EH (cell line): ENCODE data around the gene UNKL.

Source experiments
- DNase-seq: peaks from one replicate; pipeline ENCODE4 v3.0.0-alpha.2; 2015; ENCODE audit warnings: low read depth

The UNKL gene

GRCh38 chr16:1430759-1431496, 16.4 kb upstream of the UNKL start, which contains the start of gene PERCC1:
PERCC1 (plus strand) TSS chr16:1431078; CDS start chr16:1432594, 1,516 bp downstream.
- DNase-seq, result no peak

DNA sequence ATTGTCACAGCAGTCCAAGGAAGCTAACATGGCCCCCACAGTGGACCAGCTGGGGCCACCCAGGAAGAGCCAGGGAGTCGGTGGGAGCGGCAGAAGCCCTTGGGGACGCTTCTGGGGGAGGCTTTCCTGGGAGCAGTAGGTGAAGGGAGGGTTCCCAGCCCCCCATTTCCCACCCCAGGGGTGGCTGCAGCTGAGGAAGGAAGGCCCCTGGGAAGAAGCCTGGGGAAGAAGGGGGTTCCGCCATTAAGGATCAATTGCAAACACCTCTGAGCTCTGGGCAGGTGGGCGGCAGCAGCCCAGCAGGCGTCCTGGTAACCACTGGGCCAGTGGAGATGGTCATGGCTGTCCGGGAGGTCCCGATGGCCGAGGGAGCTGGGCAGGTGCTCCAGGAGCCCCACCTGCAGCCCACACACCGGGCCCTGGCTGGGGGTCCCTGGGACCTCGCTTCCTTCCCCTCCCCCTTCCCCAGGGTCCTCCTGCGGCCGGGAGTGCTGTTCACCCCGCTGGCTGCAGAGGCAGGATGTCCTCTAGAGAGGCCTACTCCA, 15.8 kb upstream of the UNKL start:
- DNase-seq, result no peak

- no peak for DNase-seq
Measured at GRCh38 chr16:1429631-1430030, 15.1 kb upstream of the UNKL start.

DNA sequence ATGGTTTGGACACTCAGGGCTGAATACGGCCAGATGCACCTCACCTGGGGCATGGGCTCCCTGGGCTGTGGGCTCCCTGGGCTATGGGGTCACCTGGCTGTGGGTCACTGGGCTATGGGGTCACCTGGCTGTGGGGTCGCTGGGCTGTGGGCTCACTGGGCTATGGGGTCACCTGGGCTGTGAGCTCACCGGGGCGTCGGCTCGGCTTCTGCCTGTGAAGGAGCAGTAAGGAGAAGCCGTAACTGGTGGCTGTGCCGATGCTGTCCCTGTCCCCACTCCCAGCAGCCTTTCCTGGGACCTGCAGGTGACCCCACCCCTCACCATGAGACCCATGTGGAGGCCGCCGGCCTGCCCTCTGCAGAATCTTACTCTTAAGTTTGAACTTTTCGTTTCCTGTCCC, 14.5 kb upstream of the UNKL start:
- DNase-seq, result no peak

DNA sequence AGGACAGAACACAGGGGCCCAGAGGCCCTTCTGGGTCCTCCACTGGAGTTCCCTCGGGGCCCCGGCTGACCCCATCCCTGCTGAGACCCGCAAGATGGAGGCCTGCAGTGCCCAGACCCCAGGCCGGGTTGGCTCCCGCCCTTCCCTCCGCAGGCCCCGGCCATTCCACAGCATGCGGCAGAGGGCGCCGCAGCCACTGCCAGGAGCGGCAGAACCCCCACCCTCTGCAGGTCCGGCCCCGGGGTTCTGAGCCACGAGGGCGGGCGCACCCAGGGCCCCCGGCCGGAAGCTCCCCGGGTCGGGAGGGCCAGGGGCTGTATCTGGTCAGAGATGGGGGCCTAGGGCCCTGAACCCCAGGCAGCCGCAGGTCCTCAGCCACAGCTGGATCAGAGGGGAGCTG, 14.0 kb upstream of the UNKL start:
- DNase-seq, result no peak

DNA sequence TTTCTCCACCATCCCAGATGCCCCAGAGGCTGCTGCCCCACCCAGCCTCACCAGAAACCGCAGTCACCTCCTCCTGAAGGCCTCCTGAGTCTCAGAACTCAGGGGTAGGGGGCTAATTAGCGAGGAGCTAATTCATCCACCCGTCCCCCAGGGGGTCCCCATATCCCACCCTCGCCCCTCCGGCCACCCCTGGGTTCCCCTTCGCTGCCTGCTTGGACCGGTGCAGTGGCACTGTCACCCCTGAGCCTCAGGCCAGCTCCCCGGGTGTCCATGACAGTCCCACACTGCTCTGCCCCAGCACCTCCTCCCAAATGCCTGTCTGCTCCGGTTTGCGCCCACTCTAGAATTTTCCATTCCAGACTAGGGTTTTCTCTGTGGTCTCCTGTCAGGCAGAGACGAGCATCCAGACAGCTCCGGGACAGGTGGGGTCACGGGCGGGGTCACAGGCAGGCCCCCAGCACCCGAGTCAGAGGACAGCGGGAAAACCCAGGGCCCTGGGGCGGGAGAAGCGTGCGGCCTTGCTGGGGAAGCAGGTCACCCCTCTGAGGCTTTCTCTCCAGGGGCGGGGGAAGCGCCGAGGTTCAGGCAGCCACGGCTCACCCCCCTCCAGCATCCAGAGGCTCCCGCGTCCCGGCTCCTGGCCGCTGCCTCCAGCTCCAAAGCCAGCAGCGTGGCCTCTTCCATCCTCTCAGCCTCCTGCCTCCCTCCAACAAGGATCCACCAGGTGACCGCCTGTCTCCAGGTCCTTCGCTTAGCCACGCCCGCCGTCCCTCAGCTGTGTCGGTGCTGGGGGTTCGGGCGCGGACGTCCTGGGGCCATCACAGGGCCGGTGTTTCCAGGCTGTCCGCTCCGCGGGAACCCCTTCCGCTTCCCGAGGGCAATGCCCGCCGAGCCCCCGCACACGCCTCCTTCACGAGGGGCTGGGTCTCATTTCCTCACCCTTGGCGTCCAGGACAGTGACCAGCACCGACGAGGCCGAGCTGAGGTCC, 13.3 kb upstream of the UNKL start:
- DNase-seq, result no peak

- no peak for DNase-seq
Measured at GRCh38 chr16:1426734-1427471, 12.4 kb upstream of the UNKL start.

- no peak for DNase-seq
Measured at GRCh38 chr16:1425616-1426370, 11.3 kb upstream of the UNKL start.

- DNase-seq, result no peak
Measured at GRCh38 chr16:1424028-1424427, 9.5 kb upstream of the UNKL start.

DNA sequence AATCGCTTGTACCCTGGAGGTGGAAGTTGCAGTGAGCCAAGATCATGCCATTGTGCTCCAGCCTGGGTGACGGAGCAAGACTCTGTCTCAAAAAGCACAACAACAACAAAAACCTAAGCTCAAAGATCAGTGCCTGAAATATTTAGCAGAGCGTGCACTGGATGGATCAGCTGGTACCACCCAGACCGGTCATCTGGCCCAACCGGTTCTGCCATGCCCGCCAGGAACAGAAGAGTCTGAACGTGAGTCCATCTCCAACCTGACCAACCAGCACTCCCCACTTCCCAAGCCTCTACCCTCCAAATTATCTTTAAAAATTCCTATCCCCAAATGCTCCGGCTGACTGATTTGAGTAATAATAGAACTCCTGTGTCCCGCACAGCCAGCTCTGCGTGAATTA, 7.6 kb upstream of the UNKL start:
- DNase-seq, result no peak

DNA sequence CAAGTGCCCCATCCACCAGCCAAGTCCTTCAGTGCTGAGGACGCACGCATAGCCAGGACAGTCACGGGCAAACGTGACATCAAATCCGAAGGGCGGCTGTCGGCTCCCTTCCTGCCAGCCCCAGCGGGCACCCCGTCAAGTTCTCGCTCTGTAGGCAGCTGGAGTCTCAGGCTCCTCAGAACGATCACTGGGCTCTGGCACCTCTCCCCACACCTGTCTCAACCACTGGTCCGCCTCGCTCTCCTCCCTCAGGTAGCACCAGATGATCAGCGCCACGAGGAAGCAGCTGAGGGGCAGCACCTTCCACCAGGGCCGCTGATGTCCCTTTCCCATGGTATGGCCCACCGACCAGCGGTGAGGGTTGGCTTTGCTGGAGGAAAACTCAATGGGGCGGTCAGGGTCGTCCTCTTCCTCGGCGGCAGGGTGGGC, 5.6 kb upstream of the UNKL start:
- no peak for DNase-seq

- DNase-seq, result no peak
Measured at GRCh38 chr16:1416521-1416941, 2.0 kb upstream of the UNKL start.

DNA sequence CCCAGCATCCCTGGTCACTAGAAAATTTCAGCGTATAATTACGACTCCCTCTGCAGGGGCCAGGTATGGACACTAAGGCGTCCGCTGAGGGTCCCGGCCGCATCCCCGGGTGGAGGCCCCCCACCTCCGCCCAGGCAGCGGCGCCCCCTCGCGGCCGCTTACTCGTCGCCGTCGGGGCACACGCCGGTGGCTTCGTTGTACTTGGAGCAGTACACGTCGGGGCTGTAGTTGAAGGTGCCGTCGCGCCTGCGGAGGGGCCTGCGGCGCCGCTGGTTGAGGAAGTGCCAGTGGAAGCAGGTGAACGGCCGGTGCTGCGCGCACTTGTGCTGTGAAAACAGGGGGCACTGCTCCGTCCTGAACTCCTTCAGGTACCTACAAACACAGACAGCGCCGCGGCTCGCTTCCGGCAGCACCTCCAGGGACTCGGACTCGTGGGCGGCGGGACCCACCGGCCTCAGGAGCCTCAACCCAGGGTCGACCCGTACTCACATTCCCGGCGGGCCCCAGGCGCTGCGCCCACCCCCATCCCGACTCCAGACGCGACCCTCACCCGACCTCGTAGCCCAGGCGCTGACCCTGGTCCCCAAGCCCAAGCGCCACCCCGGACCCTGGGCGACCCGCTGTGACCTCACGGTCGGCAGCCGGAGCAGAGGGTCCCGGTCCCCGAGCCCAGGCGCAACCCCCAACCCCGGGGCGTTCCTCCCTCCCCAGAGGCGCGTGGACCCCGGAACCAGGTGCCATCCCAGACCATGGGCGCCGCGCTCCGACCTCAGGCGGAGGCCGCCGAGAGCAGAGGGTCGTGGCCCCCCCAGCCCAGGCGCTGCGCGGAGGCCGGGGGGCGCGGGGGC, 596 bp downstream of the UNKL start:
- DNase-seq, result peak; percentile 46

- DNase-seq, result no peak
Measured at GRCh38 chr16:1412847-1413246, 1.7 kb downstream of the UNKL start.

- DNase-seq, result peak; percentile 87
Measured at GRCh38 chr16:1408171-1408837, 6.2 kb downstream of the UNKL start.

DNA sequence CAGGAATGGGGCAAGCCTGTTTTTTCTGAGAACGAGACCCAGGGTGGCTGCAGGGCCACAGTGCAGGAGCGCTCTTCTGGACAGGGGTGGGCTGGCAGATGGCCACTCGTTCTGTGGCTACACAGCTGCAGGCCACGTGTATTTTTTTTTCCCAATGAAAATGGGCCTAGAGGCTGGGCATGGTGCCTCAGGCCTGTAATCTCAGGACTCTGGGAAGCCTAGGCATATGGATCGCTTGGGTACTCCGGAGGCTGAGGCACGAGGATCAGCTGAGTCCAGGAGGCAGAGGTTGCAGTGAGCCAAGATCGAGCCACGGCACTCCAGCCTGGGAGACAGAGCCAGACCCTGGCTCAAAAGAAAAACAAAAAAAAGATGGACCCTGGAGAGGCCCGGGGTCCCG, 6.8 kb downstream of the UNKL start:
- DNase-seq, result peak; percentile 47

DNA sequence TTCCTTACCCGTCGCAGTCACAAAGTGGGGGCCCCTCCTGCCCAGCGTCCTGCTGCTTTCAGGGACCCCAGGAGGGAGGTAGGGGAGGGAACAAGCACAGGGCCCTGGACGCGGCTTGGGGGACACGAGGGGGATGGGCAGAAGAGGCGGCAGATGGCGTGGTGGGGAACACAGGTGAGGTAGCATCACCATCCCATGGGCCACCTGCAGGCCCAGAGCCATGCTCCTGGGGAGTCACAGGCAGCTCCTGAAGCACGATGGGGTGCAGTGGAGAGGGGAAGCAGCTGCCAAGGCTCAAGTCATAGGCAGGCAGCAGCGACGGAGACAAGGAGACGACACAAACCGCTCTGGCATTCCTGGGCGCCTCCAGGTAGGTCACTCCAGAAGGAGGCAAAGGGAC, 10.8 kb downstream of the UNKL start:
- no peak for DNase-seq

GRCh38 chr16:1403036-1403435, 11.5 kb downstream of the UNKL start:
- no peak for DNase-seq

GRCh38 chr16:1401758-1402154, 12.7 kb downstream of the UNKL start:
- no peak for DNase-seq
